MV-4-11 (cell line): ENCODE data around the gene WDR48.
"Not testable (repeated sequence)": the region's sequence is repeated elsewhere in the genome, so short reads cannot be mapped to it uniquely, and the experiment has no call there.

Experiments
- DNase-seq: peaks from one replicate; lab custom pipeline; 2025; lab: John Stamatoyannopoulos, UW

WDR48 gene

GRCh38 chr3:39051649-39052561 is at the start of gene WDR48, which contains the start of gene SCN11A:
Gene WDR48 (plus strand): TSS chr3:39052016. CDS start chr3:39052026, 10 bp downstream.
Gene SCN11A (minus strand): TSS chr3:39051944. CDS start chr3:38950362, 101,582 bp downstream.
- DNase-seq, result peak; percentile 81

- no peak for DNase-seq
Observed at GRCh38 chr3:39005295-39005694, 46.5 kb upstream of the WDR48 start.

- peak; percentile 92 for DNase-seq
Observed at GRCh38 chr3:39011191-39011736, 40.6 kb upstream of the WDR48 start.

GRCh38 chr3:39013289-39013688 is 38.5 kb upstream of the WDR48 start:
- DNase-seq, result peak; percentile 5

- DNase-seq, result no peak
Observed at GRCh38 chr3:39013921-39014509, 37.8 kb upstream of the WDR48 start.

GRCh38 chr3:39015418-39015817 is 36.4 kb upstream of the WDR48 start:
- DNase-seq, result no peak

- DNase-seq, result no peak
Observed at GRCh38 chr3:39019299-39019698, 32.5 kb upstream of the WDR48 start.

GRCh38 chr3:39021029-39021428 is 30.8 kb upstream of the WDR48 start:
- no peak for DNase-seq

GRCh38 chr3:39021465-39022285 is 30.1 kb upstream of the WDR48 start:
- no peak for DNase-seq

GRCh38 chr3:39022286-39022630 is 29.6 kb upstream of the WDR48 start:
- DNase-seq, result no peak

- DNase-seq, result no peak
Observed at GRCh38 chr3:39024497-39024896, 27.3 kb upstream of the WDR48 start.

- peak; percentile 92 for DNase-seq
Observed at GRCh38 chr3:39025222-39025970, 26.4 kb upstream of the WDR48 start.

- no peak for DNase-seq
Observed at GRCh38 chr3:39028546-39028945, 23.3 kb upstream of the WDR48 start.

- no peak for DNase-seq
Observed at GRCh38 chr3:39029556-39029955, 22.3 kb upstream of the WDR48 start.

- no peak for DNase-seq
Observed at GRCh38 chr3:39038165-39038564, 13.7 kb upstream of the WDR48 start.

- peak; percentile 95 for DNase-seq
Observed at GRCh38 chr3:39050029-39050428, 1.8 kb upstream of the WDR48 start.

GRCh38 chr3:39052583-39052982 is 767 bp downstream of the WDR48 start:
- no peak for DNase-seq

GRCh38 chr3:39053696-39054095 is 1.9 kb downstream of the WDR48 start:
- no peak for DNase-seq

- no peak for DNase-seq
Observed at GRCh38 chr3:39056151-39056550, 4.3 kb downstream of the WDR48 start.

- not testable (repeated sequence) for DNase-seq
Observed at GRCh38 chr3:39061228-39061627, 9.4 kb downstream of the WDR48 start.

- DNase-seq, result no peak
Observed at GRCh38 chr3:39062180-39062579, 10.4 kb downstream of the WDR48 start.
